ENCODE results near the gene AGAP1. TPM values are rescaled to one million over a fixed set of nuclear protein-coding genes. Genes with fewer than 3 reads are reported as not detected.
A peak's percentile ranks its signal among the peaks of the same experiment; 100 is the strongest.

The AGAP1 gene
- polyA plus RNA-seq, 4 donors: 20.2 to 21.2 (median 20.3) TPM

DNA sequence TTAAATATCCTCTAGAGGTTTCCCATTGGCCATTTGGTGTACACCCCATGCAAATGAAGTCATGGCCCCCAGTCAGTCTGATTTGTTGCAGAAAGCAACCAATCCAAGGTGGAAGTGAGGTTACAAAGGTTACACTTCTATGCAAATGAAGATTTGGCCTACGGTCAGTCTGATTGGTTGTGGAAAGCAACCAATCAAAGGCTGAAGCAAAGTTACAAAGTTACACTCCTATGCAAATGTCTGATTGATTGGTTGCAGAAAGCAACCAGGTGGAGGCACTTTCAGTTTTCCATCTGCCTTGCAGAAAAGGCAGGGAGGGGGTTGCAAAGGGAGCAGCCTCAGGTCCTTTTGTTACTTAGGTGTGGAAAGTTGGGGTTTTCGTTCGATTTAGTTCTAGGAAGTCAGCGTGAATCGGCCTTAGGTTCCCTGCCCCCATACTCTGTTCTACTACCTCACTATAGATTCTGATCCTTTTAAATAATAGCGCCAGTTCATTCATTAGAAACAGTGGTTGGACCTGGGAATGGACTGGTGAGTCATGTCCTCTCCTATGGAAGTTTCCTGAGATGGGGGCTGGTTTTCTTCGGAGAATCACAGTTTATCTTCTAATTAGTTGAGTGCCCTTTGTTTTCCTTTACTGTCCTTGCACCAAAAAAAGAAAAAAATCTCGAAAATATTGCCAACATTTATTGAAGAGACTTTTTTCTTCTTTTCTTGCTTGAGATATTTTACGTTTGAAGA, 279.5 kb downstream of the AGAP1 start:
- DNase-seq (ENCODE audit: low read depth in 4 of 4, low spot score in 3 of 4): no peak

DNA sequence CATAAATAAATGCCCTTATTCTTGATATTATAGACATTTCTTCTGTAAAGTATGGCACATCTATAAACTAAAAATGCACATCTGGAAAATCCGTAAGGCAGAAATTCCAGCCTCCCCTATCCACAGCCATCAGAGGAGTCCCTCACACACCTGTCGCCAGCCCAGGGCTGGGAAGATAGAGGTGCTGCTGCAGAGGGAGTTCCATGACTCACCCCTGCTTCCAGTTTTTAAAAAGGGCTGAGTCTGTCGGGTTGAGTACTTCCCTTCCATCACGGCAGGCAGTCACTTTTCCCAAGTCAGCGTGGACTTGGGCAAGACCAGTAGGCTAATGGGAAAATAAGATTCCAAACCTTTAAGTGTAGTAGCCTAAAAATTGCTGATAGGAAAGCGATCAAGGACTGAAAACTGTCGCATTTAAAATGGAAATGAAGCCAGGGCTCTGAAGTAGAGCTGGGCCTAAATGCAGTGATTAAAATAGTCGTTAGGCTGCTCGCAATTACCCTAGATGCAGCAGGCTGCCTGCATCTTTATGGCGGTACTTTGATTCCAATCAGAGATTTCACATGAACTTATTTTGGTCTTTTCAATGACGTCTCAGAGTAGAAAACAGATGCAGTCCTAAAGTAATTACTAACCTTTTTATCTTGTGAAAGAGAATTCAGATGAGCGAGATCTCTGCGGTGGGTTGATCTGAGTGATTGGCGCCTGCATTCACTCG, 280.5 kb downstream of the AGAP1 start:
- no peak for DNase-seq (ENCODE audit: low read depth in 4 of 4, low spot score in 3 of 4)

DNA sequence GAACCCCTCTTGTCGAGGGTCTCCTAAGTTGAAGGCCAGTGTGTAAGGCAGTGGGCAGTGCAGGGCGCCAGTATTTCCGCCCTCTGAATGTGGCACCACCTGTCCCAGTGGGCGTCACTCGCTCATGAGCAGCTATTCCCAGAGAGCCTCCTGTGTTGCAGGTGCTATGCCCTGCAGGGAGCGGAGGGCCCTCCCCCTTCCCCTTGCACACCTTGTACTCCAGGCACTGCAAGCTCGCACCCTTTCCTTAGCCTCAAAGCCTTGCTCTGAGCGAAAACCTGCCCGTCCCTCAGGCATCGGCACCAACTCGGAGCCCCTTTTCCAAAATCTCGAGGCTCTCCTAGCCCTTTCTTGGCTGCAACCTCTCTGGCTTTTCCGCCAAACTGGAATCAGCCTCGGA, 282.7 kb downstream of the AGAP1 start:
- DNase-seq (ENCODE audit: low read depth in 4 of 4, low spot score in 3 of 4): no peak

DNA sequence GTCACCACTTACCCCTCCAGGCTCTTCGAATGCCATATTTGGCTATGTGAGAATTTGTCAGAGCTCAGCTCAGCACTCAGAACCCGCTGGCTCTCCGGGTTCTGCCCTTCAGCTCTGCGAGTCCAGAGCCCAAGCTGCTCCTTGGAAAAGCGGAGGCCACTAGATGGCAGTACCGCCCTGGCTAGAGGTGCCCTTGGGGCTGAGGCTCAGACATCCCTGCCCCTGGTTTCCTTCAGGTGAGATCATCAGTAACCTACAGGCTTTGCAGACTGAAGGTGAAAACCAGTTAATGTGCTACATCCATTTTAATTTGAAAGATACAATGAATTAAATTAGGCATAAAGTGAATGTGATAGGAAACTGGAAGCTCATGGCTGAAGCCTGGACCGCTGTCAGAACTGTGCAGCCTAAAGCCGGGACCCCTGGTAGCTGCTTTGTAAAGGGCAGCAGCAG, 285.6 kb downstream of the AGAP1 start:
- peak; percentile 59 to 73 (median 62) for DNase-seq (ENCODE audit: low read depth in 4 of 4, low spot score in 3 of 4)

DNA sequence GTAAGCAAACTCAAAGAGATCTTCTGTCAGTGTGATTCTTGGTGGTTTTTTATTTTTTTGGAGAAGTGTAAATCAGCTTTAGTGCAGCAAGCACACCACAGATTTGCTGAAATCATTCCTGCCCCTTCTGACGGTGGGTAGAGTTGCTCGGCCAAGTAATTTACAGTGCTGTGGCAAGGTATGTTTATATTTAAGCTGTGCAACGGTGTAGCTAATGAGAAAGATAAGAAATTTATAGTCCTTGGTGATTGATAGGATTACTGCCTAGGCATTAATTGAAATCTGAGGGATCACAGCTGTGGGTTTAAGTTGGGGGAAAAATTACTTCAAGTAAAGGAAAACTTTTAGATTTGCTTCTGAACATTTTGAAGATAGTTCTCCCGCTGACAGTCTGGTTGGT, 286.6 kb downstream of the AGAP1 start:
- peak in 1 of 4 donors; percentile 49 for DNase-seq (ENCODE audit: low read depth in 4 of 4, low spot score in 3 of 4)

DNA sequence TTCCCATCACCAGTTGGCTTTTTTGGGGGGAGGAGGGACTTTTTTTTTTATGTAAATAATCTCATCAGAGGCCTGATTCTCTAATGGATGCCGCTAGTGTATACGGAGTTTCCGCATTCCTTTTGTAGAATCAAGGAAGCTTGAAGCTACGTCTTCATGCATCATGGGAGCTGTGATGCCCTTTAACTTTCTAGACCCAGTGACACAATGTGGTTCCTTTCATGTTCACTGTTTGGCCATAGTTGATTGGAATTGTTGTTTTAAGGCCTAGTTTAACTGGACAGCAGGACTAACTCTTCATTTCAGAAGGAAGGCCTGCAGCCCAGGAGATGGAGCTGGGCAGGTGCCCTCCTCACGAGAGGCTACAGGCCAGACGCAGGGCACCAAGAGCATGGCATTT, 287.9 kb downstream of the AGAP1 start:
- peak in 1 of 4 donors; percentile 33 for DNase-seq (ENCODE audit: low read depth in 4 of 4, low spot score in 3 of 4)

DNA sequence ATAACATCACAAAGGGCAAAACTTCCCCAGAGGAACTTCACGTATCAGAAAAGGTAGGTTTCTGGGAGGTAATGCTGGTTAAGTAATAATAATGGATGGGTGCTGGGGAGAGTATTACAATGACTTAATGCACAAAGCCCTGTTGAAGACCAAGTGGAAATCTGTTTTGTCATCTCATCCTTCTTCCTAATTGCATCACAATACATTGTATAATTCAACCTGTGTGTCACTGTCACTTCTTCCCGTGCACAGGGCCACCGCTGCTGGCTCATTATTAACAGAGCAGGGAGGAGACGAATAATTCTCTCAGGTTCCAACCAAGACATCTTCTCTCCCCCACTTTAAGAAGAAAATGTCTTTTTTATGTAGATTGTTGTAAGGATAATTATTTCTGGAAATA, 290.9 kb downstream of the AGAP1 start:
- no peak for DNase-seq (ENCODE audit: low read depth in 4 of 4, low spot score in 3 of 4)

DNA sequence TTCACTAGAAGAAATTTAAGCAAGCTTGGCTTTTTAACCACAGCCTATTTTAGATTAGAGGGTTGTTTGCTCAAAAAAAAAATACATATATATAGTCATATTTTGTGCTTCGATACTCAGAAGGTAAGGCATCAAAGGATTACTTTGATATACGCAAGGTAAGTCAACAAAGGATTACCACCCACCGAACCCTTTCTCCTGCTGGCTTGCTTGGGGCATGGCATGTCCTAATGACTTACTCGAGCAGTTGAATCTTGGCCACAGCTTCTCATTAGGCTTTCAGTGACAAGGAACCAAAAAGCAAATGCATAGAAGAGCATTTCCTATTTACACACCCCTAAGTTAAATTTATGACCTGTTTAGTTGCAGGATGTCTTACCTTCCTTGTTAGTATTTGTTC, 295.7 kb downstream of the AGAP1 start:
- no peak for DNase-seq (ENCODE audit: low read depth in 4 of 4, low spot score in 3 of 4)

DNA sequence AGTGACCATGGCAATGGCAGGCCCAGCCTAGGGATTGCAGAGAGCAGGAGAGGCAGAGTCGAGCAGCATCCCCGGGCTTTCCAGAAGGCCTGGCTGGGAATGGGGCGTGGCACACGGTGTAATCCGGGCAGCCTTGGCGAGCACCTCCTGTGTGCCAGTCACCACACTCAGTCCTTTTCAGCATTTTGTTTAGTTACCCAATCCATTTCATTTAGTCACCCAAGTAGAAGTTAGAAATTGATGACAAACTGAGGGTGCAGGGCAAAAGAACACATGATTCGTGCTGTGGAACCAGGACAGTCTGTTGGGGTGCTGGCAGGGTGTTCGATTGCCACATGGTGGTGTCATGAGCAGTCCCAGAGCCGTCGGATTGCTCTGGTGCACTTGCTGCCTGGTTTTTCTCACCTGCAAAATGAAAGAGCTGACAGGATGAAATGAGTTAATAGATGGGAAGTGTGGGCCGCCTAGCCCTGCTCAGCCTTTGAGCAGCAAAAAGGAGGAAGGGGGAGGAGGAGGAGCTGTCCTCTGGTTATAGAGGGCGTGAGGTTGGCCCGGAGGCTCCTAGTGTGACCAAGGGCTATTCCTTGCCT, 299.4 kb downstream of the AGAP1 start:
- no peak for DNase-seq (ENCODE audit: low read depth in 4 of 4, low spot score in 3 of 4)

DNA sequence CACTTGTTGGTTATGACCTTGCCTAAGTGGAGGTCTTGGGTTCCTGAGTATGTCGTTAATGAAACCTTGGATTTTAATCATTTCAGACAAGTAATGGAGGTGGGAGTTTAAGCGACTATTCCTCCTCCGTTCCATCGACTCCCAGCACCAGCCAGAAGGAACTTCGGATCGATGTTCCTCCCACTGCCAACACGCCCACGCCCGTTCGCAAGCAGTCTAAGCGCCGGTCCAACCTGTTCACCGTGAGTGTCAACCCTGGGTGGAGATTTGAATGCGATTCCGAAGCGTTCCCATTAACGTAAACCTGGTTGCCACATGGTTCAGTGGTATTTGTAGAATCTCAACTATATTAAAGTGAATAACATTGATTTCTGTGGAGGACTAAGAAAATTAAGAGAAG, 305.4 kb downstream of the AGAP1 start:
- DNase-seq (ENCODE audit: low read depth in 4 of 4, low spot score in 3 of 4): no peak

DNA sequence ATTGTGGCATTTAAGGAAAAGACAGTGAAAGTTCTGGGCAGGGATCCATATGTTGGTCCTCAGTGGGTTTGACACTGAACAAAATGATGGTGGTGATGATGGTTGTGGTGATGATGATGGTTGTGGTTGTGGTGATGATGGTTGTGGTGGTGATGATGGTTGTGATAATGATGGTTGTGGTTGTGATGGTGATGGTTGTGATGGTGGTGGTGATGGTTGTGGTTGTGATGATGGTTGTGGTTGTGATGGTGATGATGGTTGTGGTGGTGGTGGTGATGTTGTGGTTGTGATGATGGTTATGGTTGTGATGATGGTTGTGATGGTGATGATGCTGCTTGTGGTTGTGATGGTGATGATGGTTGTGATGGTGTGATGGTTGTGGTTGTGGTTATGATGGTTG, 308.7 kb downstream of the AGAP1 start:
- no peak for DNase-seq (ENCODE audit: low read depth in 4 of 4, low spot score in 3 of 4)

DNA sequence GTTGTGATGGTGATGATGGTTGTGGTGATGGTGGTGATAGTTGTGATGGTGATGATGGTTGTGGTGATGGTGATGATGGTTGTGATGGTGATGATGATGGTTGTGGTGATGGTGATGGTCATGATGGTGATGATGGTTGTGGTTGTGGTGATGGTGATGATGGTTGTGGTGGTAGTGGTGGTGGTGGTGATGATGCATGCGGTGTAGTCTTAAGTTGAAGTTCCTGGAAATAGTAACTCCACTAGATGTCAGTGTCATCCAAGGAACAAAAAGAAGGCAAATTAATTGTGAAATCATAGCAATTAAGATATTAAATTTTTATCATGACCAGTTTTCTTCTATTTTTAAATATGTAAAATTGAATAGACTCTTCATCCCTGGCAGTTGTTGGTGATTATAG, 309.2 kb downstream of the AGAP1 start:
- DNase-seq (ENCODE audit: low read depth in 4 of 4, low spot score in 3 of 4): no peak

DNA sequence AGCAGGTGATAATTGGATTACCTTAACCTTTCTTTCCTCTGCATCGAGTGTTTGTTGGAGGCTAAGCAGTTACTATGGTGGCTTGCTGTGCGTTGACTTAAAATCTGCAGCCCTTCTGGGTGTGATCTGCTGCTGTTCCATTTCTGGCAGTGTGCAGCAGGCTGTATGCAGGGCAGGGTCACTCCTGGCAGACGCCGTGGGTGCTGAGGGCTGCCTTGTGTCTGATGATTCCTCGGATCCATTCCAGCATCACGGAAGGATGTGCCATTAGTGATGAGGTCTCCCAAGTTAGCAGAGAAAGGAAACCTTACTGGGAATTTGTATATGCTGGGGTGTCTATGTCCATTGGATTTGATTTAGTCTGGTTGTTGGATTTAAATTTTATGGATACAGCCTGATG, 310.8 kb downstream of the AGAP1 start:
- DNase-seq (ENCODE audit: low read depth in 4 of 4, low spot score in 3 of 4): no peak

DNA sequence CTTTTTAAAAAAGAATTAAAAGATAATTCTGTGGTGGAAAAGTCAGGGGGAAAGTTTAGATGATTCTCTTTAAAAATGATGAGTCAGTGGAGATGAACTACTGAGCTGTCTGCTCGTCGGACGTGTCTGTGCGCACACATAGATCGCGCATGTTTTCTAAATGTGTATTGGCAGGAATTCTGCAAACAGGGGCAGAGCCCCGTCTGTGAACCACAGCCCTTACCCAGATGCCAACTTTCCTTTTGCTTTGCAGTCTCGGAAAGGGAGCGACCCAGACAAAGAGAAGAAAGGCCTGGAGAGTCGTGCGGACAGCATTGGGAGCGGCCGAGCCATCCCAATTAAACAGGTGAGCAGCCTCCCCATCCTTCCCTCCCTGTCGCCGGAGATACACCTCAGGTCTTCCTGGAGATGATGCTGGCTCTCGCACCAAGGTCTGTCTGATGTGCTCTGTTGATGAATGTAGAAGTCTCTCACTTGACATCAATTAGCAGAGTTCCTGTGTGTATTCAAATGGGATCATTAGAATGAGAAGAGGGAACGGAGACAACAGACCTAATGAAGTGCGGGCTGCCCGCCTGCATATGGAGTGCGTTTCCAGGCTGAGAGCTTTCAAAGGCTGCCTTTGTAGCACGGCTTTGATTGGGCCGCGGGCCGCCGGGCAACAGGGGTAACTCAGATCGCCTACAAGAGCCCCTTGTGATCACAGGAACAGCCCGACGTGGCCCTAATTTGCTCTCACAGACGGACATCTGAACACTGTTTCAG, 313.3 kb downstream of the AGAP1 start:
- no peak for DNase-seq (ENCODE audit: low read depth in 4 of 4, low spot score in 3 of 4)

DNA sequence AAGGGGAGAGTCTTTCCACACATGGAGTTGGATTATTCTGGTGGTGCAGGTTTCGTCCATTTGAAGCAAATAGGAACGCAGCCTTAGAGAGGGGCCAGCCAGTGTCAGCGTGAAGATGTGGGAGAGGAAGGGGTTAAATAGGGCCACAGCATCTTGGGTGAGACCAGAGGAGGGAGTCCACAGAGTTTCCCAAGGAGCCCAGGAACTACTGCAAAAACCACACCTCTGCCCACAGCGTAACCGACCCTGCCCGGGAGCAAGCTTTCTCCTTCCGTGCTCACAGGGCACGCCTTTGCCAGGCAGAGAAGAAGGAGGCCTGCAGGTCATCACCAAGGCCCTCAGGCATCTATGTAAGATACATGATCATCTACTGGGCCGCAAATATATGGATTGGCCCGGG, 314.5 kb downstream of the AGAP1 start:
- no peak for DNase-seq (ENCODE audit: low read depth in 4 of 4, low spot score in 3 of 4)

DNA sequence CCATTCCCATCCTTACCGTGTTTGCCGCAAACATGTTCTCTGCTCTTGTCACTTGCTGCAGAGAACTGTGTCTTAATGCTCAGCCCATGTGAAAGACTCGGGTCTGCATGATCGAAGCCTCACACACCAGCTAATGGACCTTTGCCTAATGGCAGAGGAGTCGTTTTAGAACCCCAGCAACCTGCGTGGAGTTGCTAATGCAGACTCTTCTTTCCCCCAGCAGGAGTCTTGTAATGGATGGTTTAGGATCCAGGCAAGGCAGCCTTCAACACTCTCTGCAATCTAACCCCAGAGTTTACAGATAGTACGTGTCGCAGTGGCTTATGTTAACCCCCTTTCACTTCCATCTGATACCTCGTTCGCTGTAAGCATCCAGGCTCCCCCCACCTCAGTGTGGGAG, 316.4 kb downstream of the AGAP1 start:
- DNase-seq (ENCODE audit: low read depth in 4 of 4, low spot score in 3 of 4): no peak

DNA sequence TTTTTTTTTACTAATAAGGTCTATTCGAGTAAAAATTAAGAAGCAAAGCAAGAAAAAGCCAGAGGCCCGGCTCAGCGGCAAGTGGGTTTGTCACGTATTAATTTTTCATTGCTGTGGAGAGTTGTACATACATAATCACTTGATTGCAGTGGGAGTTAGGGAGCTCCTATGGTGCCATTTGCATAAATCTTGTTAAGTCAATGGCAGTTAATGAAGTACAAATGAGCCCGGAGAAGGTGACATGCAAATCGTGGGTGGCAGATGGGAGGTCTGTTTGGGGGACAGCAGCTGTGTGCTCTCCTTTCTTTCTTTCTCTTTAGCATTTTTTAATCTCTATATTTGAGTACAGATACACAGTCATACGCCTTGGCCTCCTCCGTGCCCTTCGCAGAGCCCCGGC, 317.0 kb downstream of the AGAP1 start:
- no peak for DNase-seq (ENCODE audit: low read depth in 4 of 4, low spot score in 3 of 4)

DNA sequence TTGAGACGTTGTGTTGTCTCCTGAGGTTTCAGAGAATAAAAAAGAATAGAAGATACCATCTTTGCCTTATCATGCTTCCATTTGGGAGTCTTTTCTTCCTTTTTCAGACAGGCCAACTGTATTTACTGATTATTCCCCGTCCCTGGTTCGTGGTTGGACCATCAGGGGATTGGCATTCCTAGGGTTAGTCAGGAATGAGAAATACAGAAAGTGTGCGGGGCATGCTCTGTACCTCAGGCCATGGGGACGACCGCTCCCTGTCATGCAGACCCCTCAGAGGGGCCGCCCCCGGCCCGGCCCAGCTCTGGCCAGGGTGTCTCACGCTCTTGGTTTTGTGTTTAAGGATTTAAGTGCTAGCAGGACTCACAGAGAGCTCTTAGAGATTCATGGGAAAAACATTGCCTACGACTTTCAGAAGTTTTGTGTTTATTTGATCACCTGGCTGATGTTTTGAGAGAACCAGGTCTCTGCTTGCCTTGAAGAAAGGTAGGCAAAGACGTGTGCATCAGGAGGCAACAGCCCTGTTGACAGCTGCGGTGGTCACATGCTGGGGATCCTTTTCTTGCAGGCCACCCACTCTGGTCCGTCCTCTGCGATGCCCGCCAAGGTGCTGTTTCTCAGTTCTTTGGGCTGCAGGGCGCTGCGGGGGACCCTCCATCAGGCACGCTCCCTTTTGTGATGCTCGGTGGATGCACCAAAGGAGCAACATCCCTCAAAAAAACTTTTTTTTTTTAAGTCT, 317.8 kb downstream of the AGAP1 start:
- no peak for DNase-seq (ENCODE audit: low read depth in 4 of 4, low spot score in 3 of 4)

DNA sequence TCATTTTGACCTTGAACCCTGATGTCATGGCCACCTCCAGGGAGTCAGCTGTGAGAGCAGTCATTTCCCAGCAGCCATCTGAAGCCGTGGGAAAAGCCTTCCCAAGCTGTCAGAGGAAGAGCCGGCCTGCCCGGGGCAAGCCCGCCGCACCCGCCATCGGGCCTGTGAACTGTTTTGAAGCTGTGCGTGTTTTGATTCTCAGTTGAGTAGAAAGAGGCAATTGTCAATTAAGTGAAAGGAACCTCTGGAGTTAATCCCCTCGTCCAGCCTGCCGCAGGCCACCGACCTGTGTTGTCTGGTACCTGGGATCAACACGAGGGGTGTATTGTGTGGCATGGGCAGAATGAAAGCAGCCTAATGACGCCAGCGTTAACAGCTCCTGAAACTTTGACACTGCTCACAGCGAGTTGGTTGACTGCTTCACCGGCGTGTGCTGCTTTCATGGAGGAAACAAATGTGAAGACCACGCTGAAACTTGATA, 318.4 kb downstream of the AGAP1 start:
- DNase-seq (ENCODE audit: low read depth in 4 of 4, low spot score in 3 of 4): no peak

DNA sequence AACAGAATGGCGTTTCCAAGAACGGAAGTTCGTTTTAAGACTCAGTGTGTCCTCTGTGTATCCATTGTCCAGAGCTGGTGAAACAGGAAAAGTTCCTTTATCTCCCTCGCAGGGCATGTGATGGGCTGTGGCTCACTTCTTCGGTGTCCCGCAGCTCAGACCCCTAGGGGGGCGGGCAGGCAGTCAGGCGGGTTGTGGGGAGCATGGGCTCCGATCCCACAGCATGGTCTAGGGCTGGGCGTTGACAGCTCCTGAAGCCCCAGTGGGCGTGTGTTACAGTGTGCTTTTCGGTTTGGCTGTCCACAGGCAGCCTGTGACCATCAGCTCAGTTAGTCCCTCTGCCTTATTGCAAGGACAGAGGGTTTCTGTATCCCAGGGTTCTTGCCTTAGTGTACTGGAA, 319.6 kb downstream of the AGAP1 start:
- no peak for DNase-seq (ENCODE audit: low read depth in 4 of 4, low spot score in 3 of 4)
